ENCODE data around the gene CBX7. TPM values are rescaled to one million over a fixed set of nuclear protein-coding genes. Genes with fewer than 3 reads are reported as not detected.

Gene CBX7
- total and polyA plus RNA-seq, 9 of the 15 experiments (the other 6 are each of a cell fraction or from before 2014, with no cell fraction given): 0.04 to 5.2 (median 2.8) TPM

- TF ChIP-seq STAT5B (CRISPR knock-in tag; IDR thresholded peaks at IDR 0.05): no peak
- no peak for TF ChIP-seq MAFF (IDR thresholded peaks at IDR 0.05; ENCODE audit: low read length)
- peak; percentile 67; the same call in 1 of the 2 replicates for TF ChIP-seq ADNP (tag; IDR thresholded peaks at IDR 0.05)
These were observed 1.0 kb downstream of the CBX7 start (continued) for GRCh38 chr22:39151329-39151975.

- H3K36me3 ChIP-seq (ENCODE audit: control insufficient read depth, insufficient read depth, low read length): no peaks in the 10 kb centered on the region
- H3K9me3 ChIP-seq (replicated peaks; ENCODE audit: control insufficient read depth, insufficient read depth, low read depth, low read length): no peaks in the 10 kb centered on the region
- ChIA-PET CTCF (ENCODE audit: low intra/inter-chr PET ratio) (no interaction called here), POLR2A (no interaction called here)
- FAIRE-seq (no peak), ATAC-seq (no peak), DNase-seq (ENCODE audit: extremely low read depth in 1 of 4, low spot score in 3 of 4) (no peak)
- H3K9me1 ChIP-seq (ENCODE audit: control insufficient read depth, insufficient read depth, low read length): no peaks in the 10 kb centered on the region
- WGBS (ENCODE audit: insufficient coverage, low coverage, missing lambda C conversion rate): 90% methylated on average over 2 of the region's 6 CpGs
- BruUV-seq (replicated peaks): no TSS peak
- H4K20me1 ChIP-seq (replicated peaks; ENCODE audit: control insufficient read depth, insufficient read depth, low read length): no peaks in the 10 kb centered on the region
- H3K4me2 ChIP-seq (ENCODE audit: insufficient read depth, low read length): no peak overlapping the region
- H2AFZ ChIP-seq (ENCODE audit: low read depth, low read length): no peak overlapping the region
- H3K27ac ChIP-seq (ENCODE audit: extremely low read depth, low read depth, low read length): no peak overlapping the region
- in situ Hi-C loops (cut with MboI) (no loop called here), intact Hi-C loops (cut with micrococcal nuclease) (no loop called here)
- H3K9ac ChIP-seq (ENCODE audit: insufficient read depth in 1 of 2, low read depth in 2 of 2, low read length in 2 of 2): no peak overlapping the region
- no peaks in the 10 kb centered on the region for H3K27me3 ChIP-seq (ENCODE audit: control insufficient read depth in 2 of 2, insufficient read depth in 2 of 2, low read length in 2 of 2)
- peaks cover 7 to 38% of the 10 kb centered on the region in 2 experiments; a peak in 4 of 5 replicates for H3K4me1 ChIP-seq (replicated peaks in 1 of 2; ENCODE audit: control insufficient read depth in 2 of 2, insufficient read depth in 2 of 2, low read length in 2 of 2)
- H3K79me2 ChIP-seq (ENCODE audit: control insufficient read depth, insufficient read depth, low read length): no peaks in the 10 kb centered on the region
- TF ChIP-seq TCF3 (CRISPR knock-in tag; IDR thresholded peaks at IDR 0.05) (no peak), MNT (conservative IDR thresholded peaks at IDR 0.05) (no peak), GATA2 (CRISPR knock-in tag; IDR thresholded peaks at IDR 0.05) (no peak), ZNF212 (CRISPR knock-in tag; IDR thresholded peaks at IDR 0.05) (no peak), MBD2 (IDR thresholded peaks at IDR 0.05; ENCODE audit: borderline replicate concordance, low read depth) (no peak), TFAM (CRISPR knock-in tag; conservative IDR thresholded peaks at IDR 0.05) (no peak), SP1 (CRISPR knock-in tag; IDR thresholded peaks at IDR 0.05) (no peak), ZC3H4 (CRISPR knock-in tag; IDR thresholded peaks at IDR 0.05; ENCODE audit: borderline replicate concordance) (no peak), TRIM28 (IDR thresholded peaks at IDR 0.05) (no peak), STAT5A (IDR thresholded peaks at IDR 0.05; ENCODE audit: borderline replicate concordance, low read length) (no peak), JUN (IDR thresholded peaks at IDR 0.05; ENCODE audit: borderline replicate concordance, low read depth, low read length) (no peak), JUN (CRISPR knock-in tag; IDR thresholded peaks at IDR 0.05; ENCODE audit: borderline replicate concordance) (no peak), ZNF184 (CRISPR knock-in tag; IDR thresholded peaks at IDR 0.05) (no peak), SPI1 (IDR thresholded peaks at IDR 0.05; ENCODE audit: borderline replicate concordance, low read depth, low read length) (no peak), KAT2B (IDR thresholded peaks at IDR 0.05; ENCODE audit: low read depth, low read length) (no peak), BDP1 (IDR thresholded peaks at IDR 0.05; ENCODE audit: insufficient read depth, insufficient read length) (no peak)
- no peak overlapping the region for H3K4me3 ChIP-seq
These were observed 1.6 kb downstream of the CBX7 start for GRCh38 chr22:39150848-39151215.

Data from K562 (cell line).